GM23338 (cell line): ENCODE measurements around the gene KCNMA1. TPM values are rescaled to one million over a fixed set of nuclear protein-coding genes. Genes with fewer than 3 reads are reported as not detected.

Source experiments
- ATAC-seq: fragments of 200-7000 bp; cut with Tn5 transposase; 3 replicates; pipeline ENCODE4 v1.9.1; 2020
- DNase-seq: peaks from one replicate; pipeline ENCODE4 v3.0.0-alpha.2; 2015; ENCODE audit warnings: low spot score
- H2AFZ ChIP-seq: fragments of 200-600 bp; sonication (generic); 2 replicates; pipeline ENCODE4 v1.8.0; 2016; ENCODE audit warnings: antibody characterized with exemption, mild to moderate bottlenecking, moderate library complexity
- H3F3A ChIP-seq: fragments of 200-600 bp; sonication (generic); replicated peaks from 2 replicates; pipeline ENCODE4 v1.8.0; 2017; ENCODE audit warnings: antibody characterized with exemption, mixed run types, low read depth
- H3K27ac ChIP-seq: fragments of 200-600 bp; sonication (generic); 2 replicates; pipeline ENCODE4 v1.6.1; 2016; ENCODE audit warnings: low read depth
- H3K27me3 ChIP-seq: fragments of 200-600 bp; sonication (generic); 2 replicates; pipeline ENCODE4 v1.8.0; 2016; ENCODE audit warnings: mild to moderate bottlenecking, mixed run types, moderate library complexity; ENCODE audit not compliant: insufficient read depth
- H3K36me3 ChIP-seq: fragments of 200-600 bp; sonication (generic); 2 replicates; pipeline ENCODE4 v1.8.0; 2016; ENCODE audit warnings: mild to moderate bottlenecking; ENCODE audit not compliant: insufficient read depth
- H3K4me1 ChIP-seq: fragments of 200-600 bp; sonication (generic); 2 replicates; pipeline ENCODE4 v1.8.0; 2016; ENCODE audit warnings: mild to moderate bottlenecking, moderate library complexity; ENCODE audit not compliant: insufficient read depth
- H3K4me2 ChIP-seq: fragments of 200-600 bp; sonication (generic); 2 replicates; pipeline ENCODE4 v1.7.1; 2017; ENCODE audit warnings: mixed run types
- H3K4me3 ChIP-seq: fragments of 200-600 bp; sonication (generic); 2 replicates; pipeline ENCODE4 v1.6.1; 2016; ENCODE audit warnings: mixed run types
- H3K79me2 ChIP-seq: fragments of 200-600 bp; sonication (generic); replicated peaks from 2 replicates; pipeline ENCODE4 v1.8.0; 2017; ENCODE audit warnings: mild to moderate bottlenecking; ENCODE audit not compliant: insufficient read depth
- H3K9me2 ChIP-seq: fragments of 200-600 bp; sonication (generic); 2 replicates; pipeline ENCODE4 v1.8.0; 2017; ENCODE audit not compliant: insufficient read depth
- H4K20me1 ChIP-seq: fragments of 200-600 bp; sonication (generic); replicated peaks from 2 replicates; pipeline ENCODE4 v1.8.0; 2017; ENCODE audit warnings: mild to moderate bottlenecking; ENCODE audit not compliant: insufficient read depth
- H3K27ac Mint-ChIP-seq: 2 replicates; pipeline ENCODE4 v1.8.0; 2020; ENCODE audit warnings: inconsistent platforms, mild to moderate bottlenecking, moderate library complexity, mixed read lengths
- H3K27me3 Mint-ChIP-seq: 3 replicates; pipeline ENCODE4 v1.8.0; 2022; ENCODE audit warnings: low read depth, mild to moderate bottlenecking, moderate library complexity, mixed read lengths, inconsistent platforms; ENCODE audit not compliant: insufficient read depth, poor library complexity
- H3K36me3 Mint-ChIP-seq: 3 replicates; pipeline ENCODE4 v1.8.0; 2021; ENCODE audit warnings: low read depth, mild to moderate bottlenecking, inconsistent platforms, moderate library complexity, mixed read lengths
- H3K4me1 Mint-ChIP-seq: 3 replicates; pipeline ENCODE4 v1.8.0; 2020; ENCODE audit warnings: mild to moderate bottlenecking, inconsistent platforms, mixed read lengths
- H3K4me3 Mint-ChIP-seq: 3 replicates; pipeline ENCODE4 v1.8.0; 2021; ENCODE audit warnings: moderate library complexity, mild to moderate bottlenecking, inconsistent platforms, mixed read lengths
- H3K9me3 Mint-ChIP-seq: 3 replicates; pipeline ENCODE4 v1.8.0; 2020; ENCODE audit warnings: moderate library complexity, mild to moderate bottlenecking, inconsistent platforms, mixed read lengths
- CREB1 ChIP-seq: fragments of 250-450 bp; sonication (Bioruptor Pico); IDR thresholded peaks from 2 replicates; pipeline ENCODE4 v1.5.0; 2020; ENCODE audit warnings: low read depth, mild to moderate bottlenecking, moderate library complexity
- EZH2 ChIP-seq: fragments of 200-600 bp; sonication (generic); IDR thresholded peaks from one replicate; pipeline ENCODE4 v1.8.0; 2017; ENCODE audit warnings: antibody characterized with exemption, mild to moderate bottlenecking, low read depth; ENCODE audit not compliant: unreplicated experiment
- EZH2phosphoT487 ChIP-seq: fragments of 200-600 bp; sonication (generic); IDR thresholded peaks from one replicate; pipeline ENCODE4 v1.8.1; 2018; ENCODE audit warnings: antibody characterized with exemption; ENCODE audit not compliant: unreplicated experiment
- POLR2AphosphoS5 ChIP-seq: IDR thresholded peaks from 2 replicates; pipeline ENCODE4 v1.6.1; 2016; ENCODE audit warnings: antibody characterized with exemption, low read depth
- STAT1 ChIP-seq: IDR thresholded peaks from one replicate; pipeline ENCODE4 v1.6.1; 2016; ENCODE audit warnings: antibody characterized with exemption; ENCODE audit not compliant: unreplicated experiment
- ZNF114 ChIP-seq: fragments of 250-450 bp; sonication (Bioruptor Pico); IDR thresholded peaks from 2 replicates; pipeline ENCODE4 v1.5.0; 2020; ENCODE audit warnings: mild to moderate bottlenecking, moderate library complexity
- polyA plus RNA-seq: library from polyadenylated mRNA; unstranded; fragments of >200 nt; fragmentation: Nextera tagmentation; extraction: Ambion mirVana; gene quantifications from 2 replicates; pipeline ENCODE4 v1.2.1, GENCODE V29; 2016
- total RNA-seq: library from RNA; depleted of rRNA; stranded (reverse); fragments of >200 nt; shearing (Covaris generic); gene quantifications from 2 replicates; pipeline ENCODE4 v1.2.3, GENCODE V29; 2014
- TF ChIP-seq, protein P1 (sequence below), 2 experiments: fragments of 200-600 bp in 1 of 2; sonication (generic) in 1 of 2; conservative IDR thresholded peaks; 2 replicates each; pipeline versions ENCODE4 v1.5.1 to v1.6.1; 2016 to 2017; ENCODE audit warnings: antibody characterized with exemption in 2 of 2, low read depth in 2 of 2, mild to moderate bottlenecking in 2 of 2, moderate library complexity in 1 of 2
- TF ChIP-seq, protein P2 (sequence below): IDR thresholded peaks from 2 replicates; pipeline ENCODE4 v1.6.1; 2016; ENCODE audit warnings: antibody characterized with exemption

Gene KCNMA1
- total and polyA plus RNA-seq, 2 experiments from 2014 or later = 8.2 to 9.0 TPM

DNA sequence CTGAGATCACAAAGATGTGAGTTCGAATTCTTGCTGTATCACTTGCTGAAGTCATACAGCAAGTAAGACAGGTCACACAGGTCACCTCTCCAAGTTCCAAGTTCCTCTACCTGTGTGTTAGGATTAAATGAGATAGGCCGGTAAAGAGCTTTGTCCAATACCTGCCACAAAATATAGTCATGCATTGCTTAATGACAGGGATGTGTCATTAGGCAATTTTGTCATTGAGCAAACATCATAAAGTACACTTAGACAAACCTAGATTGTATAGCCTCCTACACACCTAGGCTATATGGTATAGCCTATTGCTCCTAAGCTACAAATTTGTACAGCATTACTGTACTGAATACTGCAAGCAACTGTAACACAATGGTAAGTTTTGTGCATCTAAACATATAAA is 469.4 kb downstream of the KCNMA1 start:
- no peaks in the 10 kb centered on the region for H3K36me3 ChIP-seq
- no peaks in the 10 kb centered on the region for H3K27me3 ChIP-seq
- H3K4me1 ChIP-seq = no peaks in the 10 kb centered on the region
- H3K4me3 Mint-ChIP-seq = no peak overlapping the region
- H3K27ac Mint-ChIP-seq = no peak overlapping the region
- peaks cover 4% of the 10 kb centered on the region; the same call in 1 of the 3 replicates for H3K4me1 Mint-ChIP-seq
- no peak overlapping the region for H3K27ac ChIP-seq
- H3F3A ChIP-seq = no peaks in the 10 kb centered on the region
- H3K4me3 ChIP-seq = no peak overlapping the region
- H3K79me2 ChIP-seq = no peaks in the 10 kb centered on the region
- H3K27me3 Mint-ChIP-seq = peaks cover 1% of the 10 kb centered on the region
- H3K4me2 ChIP-seq = no peak overlapping the region
- TF ChIP-seq EZH2phosphoT487 = no peak
- TF ChIP-seq ZNF114 (CRISPR knock-in tag) = no peak
- TF ChIP-seq, protein P1, sequence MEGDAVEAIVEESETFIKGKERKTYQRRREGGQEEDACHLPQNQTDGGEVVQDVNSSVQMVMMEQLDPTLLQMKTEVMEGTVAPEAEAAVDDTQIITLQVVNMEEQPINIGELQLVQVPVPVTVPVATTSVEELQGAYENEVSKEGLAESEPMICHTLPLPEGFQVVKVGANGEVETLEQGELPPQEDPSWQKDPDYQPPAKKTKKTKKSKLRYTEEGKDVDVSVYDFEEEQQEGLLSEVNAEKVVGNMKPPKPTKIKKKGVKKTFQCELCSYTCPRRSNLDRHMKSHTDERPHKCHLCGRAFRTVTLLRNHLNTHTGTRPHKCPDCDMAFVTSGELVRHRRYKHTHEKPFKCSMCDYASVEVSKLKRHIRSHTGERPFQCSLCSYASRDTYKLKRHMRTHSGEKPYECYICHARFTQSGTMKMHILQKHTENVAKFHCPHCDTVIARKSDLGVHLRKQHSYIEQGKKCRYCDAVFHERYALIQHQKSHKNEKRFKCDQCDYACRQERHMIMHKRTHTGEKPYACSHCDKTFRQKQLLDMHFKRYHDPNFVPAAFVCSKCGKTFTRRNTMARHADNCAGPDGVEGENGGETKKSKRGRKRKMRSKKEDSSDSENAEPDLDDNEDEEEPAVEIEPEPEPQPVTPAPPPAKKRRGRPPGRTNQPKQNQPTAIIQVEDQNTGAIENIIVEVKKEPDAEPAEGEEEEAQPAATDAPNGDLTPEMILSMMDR (conservative IDR thresholded peaks at IDR 0.05; ENCODE audit: low read depth in 2 of 2) = no peak
- TF ChIP-seq, protein P2, sequence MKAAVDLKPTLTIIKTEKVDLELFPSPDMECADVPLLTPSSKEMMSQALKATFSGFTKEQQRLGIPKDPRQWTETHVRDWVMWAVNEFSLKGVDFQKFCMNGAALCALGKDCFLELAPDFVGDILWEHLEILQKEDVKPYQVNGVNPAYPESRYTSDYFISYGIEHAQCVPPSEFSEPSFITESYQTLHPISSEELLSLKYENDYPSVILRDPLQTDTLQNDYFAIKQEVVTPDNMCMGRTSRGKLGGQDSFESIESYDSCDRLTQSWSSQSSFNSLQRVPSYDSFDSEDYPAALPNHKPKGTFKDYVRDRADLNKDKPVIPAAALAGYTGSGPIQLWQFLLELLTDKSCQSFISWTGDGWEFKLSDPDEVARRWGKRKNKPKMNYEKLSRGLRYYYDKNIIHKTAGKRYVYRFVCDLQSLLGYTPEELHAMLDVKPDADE = no peak
- no peak for TF ChIP-seq STAT1
- TF ChIP-seq POLR2AphosphoS5 = no peak
- TF ChIP-seq EZH2 = no peak
- TF ChIP-seq CREB1 (CRISPR knock-in tag) = no peak
- H3K9me3 Mint-ChIP-seq = no peaks in the 10 kb centered on the region
- no peaks in the 10 kb centered on the region for H3K36me3 Mint-ChIP-seq
- ATAC-seq (no peak), DNase-seq (no peak)
- H3K9me2 ChIP-seq = no peaks in the 10 kb centered on the region
- H4K20me1 ChIP-seq = no peaks in the 10 kb centered on the region
- H2AFZ ChIP-seq = no peak overlapping the region

DNA sequence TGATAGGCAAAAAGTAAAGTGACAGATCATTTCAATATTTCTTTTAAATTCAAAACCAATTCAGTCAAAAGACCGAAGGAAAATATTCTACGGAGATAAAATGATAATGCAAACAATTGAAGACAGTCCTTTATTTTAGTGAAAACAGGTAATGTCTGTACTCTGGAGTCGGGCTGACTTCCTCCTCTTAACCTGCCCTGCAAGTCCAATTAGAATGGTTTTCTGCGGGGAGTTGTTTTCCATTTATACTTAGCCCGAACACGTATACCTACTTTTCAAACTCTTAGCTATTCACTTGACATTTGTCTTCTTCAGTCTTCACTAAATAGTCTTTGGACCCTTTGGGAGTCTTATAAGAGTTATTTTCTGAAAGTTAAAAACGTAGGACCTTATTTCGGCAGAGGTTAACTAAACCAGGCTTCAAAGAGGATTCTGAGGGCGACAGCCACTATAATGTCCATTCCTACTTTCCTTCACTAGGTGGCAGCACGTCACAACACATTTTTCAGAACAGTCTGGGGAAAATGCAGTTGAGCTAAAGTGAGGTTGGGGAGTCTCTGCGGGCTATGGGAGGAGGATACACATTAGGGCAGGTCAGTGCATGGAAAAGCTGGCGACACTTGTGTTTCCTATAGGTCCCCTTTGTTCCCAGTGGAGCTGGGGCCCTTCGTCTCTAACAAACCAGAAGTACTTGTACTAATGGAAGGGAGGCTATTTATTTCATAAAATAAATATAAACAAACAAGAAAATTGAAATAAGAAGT is 472.0 kb downstream of the KCNMA1 start:
- Histone ChIP-seq H2AFZ (no peak overlapping the region), H3K27me3 (no peaks in the 10 kb centered on the region), H3K9me2 (no peaks in the 10 kb centered on the region; the same call in 1 of the 2 replicates), H3K36me3 (no peaks in the 10 kb centered on the region), H3K79me2 (no peaks in the 10 kb centered on the region), H3K27ac (no peak overlapping the region), H3K4me2 (no peak overlapping the region), H3K4me1 (no peaks in the 10 kb centered on the region), H3K4me3 (no peak overlapping the region), H4K20me1 (no peaks in the 10 kb centered on the region), H3F3A (no peaks in the 10 kb centered on the region)
- DNase-seq (peak; percentile 89), ATAC-seq (peak; percentile 99)
- Mint-ChIP-seq H3K36me3 (no peaks in the 10 kb centered on the region), H3K27me3 (no peaks in the 10 kb centered on the region), H3K27ac (no peak overlapping the region), H3K4me1 (peaks cover 4% of the 10 kb centered on the region; the same call in 1 of the 3 replicates), H3K9me3 (no peaks in the 10 kb centered on the region), H3K4me3 (no peak overlapping the region)
- TF ChIP-seq CREB1 (CRISPR knock-in tag) = no peak
- TF ChIP-seq, protein P1 (conservative IDR thresholded peaks at IDR 0.05; ENCODE audit: low read depth in 2 of 2) = peak; percentile 86 to 91
